Ishikawa (cell line): Measurements from ENCODE around the gene MAP1A.
A peak's percentile ranks its signal among the peaks of the same experiment; 100 is the strongest.

ENCODE experiments used
- CEBPB ChIP-seq: IDR thresholded peaks from 2 replicates; pipeline ENCODE4 v1.6.1; 2012
- CREB1 ChIP-seq: IDR thresholded peaks from 2 replicates; pipeline ENCODE4 v1.6.1; 2012; ENCODE audit warnings: low read depth
- EGR1 ChIP-seq: IDR thresholded peaks from 2 replicates; pipeline ENCODE4 v1.6.1; 2012
- EP300 ChIP-seq: IDR thresholded peaks from 2 replicates; pipeline ENCODE4 v1.6.1; 2012; ENCODE audit warnings: borderline replicate concordance
- FOXM1 ChIP-seq: IDR thresholded peaks from 2 replicates; pipeline ENCODE4 v1.6.1; 2012; ENCODE audit warnings: low read depth, borderline replicate concordance
- MAX ChIP-seq: IDR thresholded peaks from 2 replicates; pipeline ENCODE4 v1.6.1; 2012
- NFIC ChIP-seq: IDR thresholded peaks from 2 replicates; pipeline ENCODE4 v1.6.1; 2012
- RAD21 ChIP-seq: IDR thresholded peaks from 2 replicates; pipeline ENCODE4 v1.6.1; 2012; ENCODE audit warnings: low read depth
- REST ChIP-seq: IDR thresholded peaks from 2 replicates; pipeline ENCODE4 v1.6.1; 2012; ENCODE audit warnings: low read depth, mild to moderate bottlenecking
- TAF1 ChIP-seq: IDR thresholded peaks from 2 replicates; pipeline ENCODE4 v1.6.1; 2012; ENCODE audit warnings: low read depth, mild to moderate bottlenecking
- TCF12 ChIP-seq: IDR thresholded peaks from 2 replicates; pipeline ENCODE4 v1.6.1; 2012; ENCODE audit warnings: low read depth
- TEAD4 ChIP-seq: IDR thresholded peaks from 2 replicates; pipeline ENCODE4 v1.6.1; 2012
- USF1 ChIP-seq: IDR thresholded peaks from 2 replicates; pipeline ENCODE4 v1.6.1; 2012
- YY1 ChIP-seq: IDR thresholded peaks from 2 replicates; pipeline ENCODE4 v1.6.1; 2012; ENCODE audit warnings: low read depth
- ZBTB7A ChIP-seq: IDR thresholded peaks from 2 replicates; pipeline ENCODE4 v1.6.1; 2012; ENCODE audit warnings: low read depth

The MAP1A gene

GRCh38 chr15:43508991-43509659 lies 8.3 kb upstream of the MAP1A start:
- TF ChIP-seq TAF1 (no peak), CEBPB (no peak), EGR1 (no peak), CREB1 (no peak), YY1 (no peak), ZBTB7A (no peak), EP300 (no peak), REST (no peak), TEAD4 (no peak)

- TF ChIP-seq RAD21 (no peak), MAX (no peak), USF1 (no peak), ZBTB7A (no peak), FOXM1 (no peak), TEAD4 (no peak), NFIC (no peak), TAF1 (no peak), CREB1 (no peak), EGR1 (no peak), CEBPB (no peak), REST (no peak), TCF12 (no peak), YY1 (no peak), EP300 (no peak)
Measured at GRCh38 chr15:43509660-43510199, 7.7 kb upstream of the MAP1A start.

GRCh38 chr15:43510200-43511011 lies 7.0 kb upstream of the MAP1A start:
- peak; percentile 18; the same call in 1 of the 2 replicates for TF ChIP-seq TCF12
- no peak for TF ChIP-seq REST
- TF ChIP-seq CREB1 = no peak
- no peak for TF ChIP-seq CEBPB
- peak; percentile 53 for TF ChIP-seq MAX
- no peak for TF ChIP-seq FOXM1
- no peak for TF ChIP-seq TAF1
- peak; percentile 72; the same call in 1 of the 2 replicates for TF ChIP-seq ZBTB7A
- TF ChIP-seq USF1 = no peak; the same call in 1 of the 2 replicates
- no peak for TF ChIP-seq RAD21
- peak; percentile 81 for TF ChIP-seq YY1
